NCI-H1048 (cell line): ENCODE results near the gene TTC12.

Experiments
- DNase-seq: peaks from one replicate; lab custom pipeline; 2025; lab: John Stamatoyannopoulos, UW

Gene TTC12

DNA sequence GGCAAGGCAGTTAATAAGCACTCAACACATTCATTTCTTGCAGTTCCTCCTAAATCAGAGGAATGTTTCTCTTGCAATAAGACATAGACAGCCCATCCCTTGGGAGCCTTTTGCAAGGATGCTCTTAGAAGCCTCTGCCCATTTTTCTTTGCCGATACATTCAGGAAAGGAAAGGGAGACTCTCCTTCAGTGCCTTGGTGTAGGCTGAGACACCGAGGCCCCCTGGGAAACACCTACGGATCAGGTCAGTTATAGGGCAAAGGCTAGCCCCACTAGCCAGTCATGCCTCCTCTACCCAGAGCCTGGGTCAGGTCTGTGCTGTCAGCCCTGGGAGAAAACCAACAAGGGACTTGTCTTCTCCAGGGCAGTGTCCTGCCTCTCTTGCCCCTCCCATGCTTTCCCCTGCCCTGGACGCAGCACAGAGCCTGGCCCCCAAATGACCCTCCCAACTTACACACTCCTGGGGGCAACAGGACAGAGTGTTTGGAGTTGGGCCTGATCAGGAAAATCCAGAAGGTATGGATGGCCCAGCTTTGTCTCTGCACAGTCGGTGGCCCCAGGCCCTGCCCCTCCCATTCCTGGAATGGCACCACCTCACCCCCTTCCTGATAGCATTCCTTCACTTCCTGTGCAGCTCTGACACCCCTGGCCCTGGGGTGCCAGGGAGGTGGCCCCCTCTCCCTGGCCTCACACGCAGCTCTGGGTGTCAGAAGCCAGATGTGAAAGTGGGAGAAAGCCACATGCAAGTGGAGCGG lies 91.5 kb downstream of the TTC12 start:
- DNase-seq: no peak

DNA sequence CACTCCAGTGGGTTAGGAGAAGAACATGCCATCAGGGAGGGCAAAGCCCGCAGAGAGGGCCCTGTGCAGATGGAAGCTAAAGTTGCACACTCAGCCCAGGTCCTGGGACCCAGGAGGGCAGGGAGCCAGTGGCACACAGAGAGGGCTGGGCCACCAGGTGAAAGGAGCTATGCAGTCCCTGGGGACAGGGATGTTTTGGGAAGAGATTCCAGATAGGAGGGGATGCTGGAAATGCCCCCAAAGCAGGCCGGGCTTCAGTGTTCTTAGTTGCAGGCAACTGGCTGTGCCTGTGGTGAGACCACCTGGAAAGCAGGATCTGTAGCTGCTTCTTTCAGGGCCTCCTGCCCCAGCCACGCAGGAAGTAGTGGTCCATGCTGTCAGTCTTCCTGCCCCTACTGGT lies 92.8 kb downstream of the TTC12 start:
- no peak for DNase-seq

GRCh38 chr11:113408206-113408605 lies 93.8 kb downstream of the TTC12 start:
- DNase-seq: no peak

DNA sequence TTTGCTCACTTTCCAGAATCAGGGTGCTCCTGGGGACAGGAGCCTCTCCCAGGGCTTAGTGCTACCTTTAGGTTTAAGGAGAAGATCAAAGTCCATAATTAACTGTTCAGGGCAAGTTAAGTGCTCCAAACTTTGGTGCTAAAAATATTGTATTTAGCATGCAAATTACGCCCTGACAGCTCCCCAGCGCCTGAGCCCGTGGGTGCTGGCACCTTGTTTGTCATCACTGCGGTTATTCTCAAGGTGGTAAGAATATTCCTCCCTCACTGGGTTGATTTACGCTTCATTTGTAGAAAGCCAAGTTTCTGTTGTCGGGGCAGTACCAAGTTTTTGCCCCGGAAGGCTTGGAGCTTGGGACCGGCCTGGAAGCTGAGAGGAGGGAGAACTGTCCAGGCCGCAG lies 94.5 kb downstream of the TTC12 start:
- no peak for DNase-seq

DNA sequence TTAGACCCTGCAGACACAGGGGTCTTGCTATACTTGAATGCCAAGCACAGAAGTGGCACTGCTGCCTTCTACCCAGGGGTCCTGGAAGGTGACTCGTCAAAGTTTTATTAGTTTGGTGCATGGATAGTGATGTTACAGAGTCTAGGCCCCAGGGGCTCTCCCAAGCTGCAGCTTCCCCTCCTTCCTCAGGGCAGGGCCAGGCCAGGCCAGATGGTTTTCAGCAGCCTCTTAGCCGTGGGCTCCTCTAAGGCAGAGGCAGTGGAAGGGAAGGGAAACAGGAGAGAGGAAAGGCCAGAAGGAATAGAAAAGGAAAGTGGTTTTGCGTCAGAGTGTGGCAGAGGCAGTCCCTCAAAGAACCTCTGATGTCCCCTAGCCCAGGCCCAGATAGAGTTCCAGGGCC lies 95.1 kb downstream of the TTC12 start:
- DNase-seq: no peak

DNA sequence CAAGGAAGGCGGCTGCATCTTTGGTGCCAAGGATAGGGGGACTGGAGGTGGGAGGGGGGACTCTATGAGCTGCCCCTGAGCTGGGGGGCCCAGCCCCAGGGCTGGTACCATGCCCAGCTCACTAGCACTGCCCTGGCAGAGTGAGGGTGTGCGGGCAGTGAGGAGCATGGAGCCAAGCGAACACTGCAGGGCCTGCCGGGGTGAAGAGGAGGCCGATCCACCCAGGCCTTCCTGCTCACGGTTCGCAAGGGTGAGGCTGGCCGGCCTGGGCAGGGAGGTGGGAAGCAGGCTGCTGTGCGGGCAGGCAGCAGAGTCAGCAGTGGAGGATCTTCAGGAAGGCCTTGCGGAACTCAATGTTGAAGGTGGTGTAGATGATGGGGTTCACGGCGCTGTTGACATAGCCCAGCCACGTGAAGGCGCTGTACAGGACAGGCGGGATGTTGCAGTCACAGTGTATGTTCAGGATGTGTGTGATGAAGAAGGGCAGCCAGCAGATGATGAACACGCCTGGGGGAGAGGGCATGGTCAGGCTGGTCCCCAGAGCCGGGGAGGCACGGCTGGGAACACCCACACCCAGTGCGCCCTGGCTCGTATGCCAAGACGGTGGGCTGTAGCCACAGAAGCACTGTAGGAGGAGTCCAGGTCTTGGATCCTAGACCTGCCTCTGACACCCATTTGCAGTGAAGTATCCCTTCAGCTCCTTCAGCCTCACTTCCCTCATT lies 96.2 kb downstream of the TTC12 start:
- no peak for DNase-seq

DNA sequence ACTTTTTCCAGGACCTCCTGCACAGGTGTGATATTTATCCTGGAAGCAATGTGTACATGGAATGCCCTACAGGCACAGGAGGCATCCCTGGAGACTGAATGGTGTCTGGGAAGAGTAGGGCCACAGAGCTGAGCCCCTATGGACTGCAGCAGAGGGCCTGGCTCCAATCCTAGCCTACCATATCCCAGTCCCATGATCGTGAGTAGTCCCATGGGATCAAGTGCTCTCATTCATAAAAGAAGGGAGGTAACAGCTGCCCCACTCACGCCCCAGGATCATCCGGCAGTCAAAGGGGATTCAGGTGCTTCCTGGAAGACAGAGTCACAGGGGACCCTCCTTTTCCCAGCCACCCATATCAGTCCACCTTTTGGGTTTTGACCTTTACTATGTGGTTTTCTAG lies 97.2 kb downstream of the TTC12 start:
- no peak for DNase-seq

DNA sequence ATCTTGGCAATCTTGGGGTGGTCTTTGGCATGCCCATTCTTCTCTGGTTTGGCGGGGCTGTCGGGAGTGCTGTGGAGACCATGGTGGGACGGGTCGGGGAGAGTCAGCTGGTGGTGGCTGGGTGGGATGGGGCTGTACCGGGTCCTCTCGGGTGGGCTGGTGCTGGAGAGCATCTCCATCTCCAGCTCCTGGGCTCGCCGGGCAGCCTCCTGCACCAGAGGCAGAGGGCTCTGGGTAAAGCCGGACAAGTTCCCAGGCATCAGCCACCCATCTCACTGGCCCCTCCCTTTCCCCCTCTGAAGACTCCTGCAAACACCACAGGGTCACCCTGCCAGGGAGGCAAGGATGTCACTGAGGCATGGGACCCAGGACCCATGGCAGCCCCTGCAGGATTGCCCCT lies 98.3 kb downstream of the TTC12 start:
- DNase-seq: no peak

- no peak for DNase-seq
Measured at GRCh38 chr11:113415343-113415742, 101.0 kb downstream of the TTC12 start.
